Sigmoid colon (tissue), 7 donors: ENCODE measurements around the gene SLCO3A1. TPM values are rescaled to one million over a fixed set of nuclear protein-coding genes. Genes with fewer than 3 reads are reported as not detected.
"Not testable (repeated sequence)": the region's sequence is repeated elsewhere in the genome, so short reads cannot be mapped to it uniquely, and the experiment has no call there.

Experiments used
- DNase-seq: peaks from one replicate; pipeline ENCODE4 v3.0.0-alpha.2; 2019
- H3K27ac ChIP-seq, 4 donors: fragments of 200-600 bp; sonication (generic); one replicate each; pipeline ENCODE4 v1.5.1; 2016 to 2019; ENCODE audit warnings: mild to moderate bottlenecking in 1 of 4
- H3K27me3 ChIP-seq, 3 donors: fragments of 200-600 bp; sonication (generic); one replicate each; pipeline ENCODE4 v1.5.1; 2019; ENCODE audit warnings: mild to moderate bottlenecking in 1 of 3
- H3K36me3 ChIP-seq, 4 donors: fragments of 200-600 bp; sonication (generic); one replicate each; pipeline ENCODE4 v1.5.1; 2016 to 2019
- H3K4me1 ChIP-seq, 4 donors: fragments of 200-600 bp; sonication (generic); one replicate each; pipeline ENCODE4 v1.5.1; 2017 to 2019
- H3K4me3 ChIP-seq, 4 donors: fragments of 200-600 bp; sonication (generic); one replicate each; pipeline ENCODE4 v1.5.1; 2017 to 2019; ENCODE audit warnings: mild to moderate bottlenecking in 2 of 4, moderate library complexity in 1 of 4
- H3K9me3 ChIP-seq, 4 donors: fragments of 200-600 bp in 3 of 4; sonication (generic) in 3 of 4; one replicate each; pipeline versions ENCODE4 v1.5.1 to v1.6.1; 2013 to 2019
- CTCF ChIP-seq, 4 experiments: fragments of 450-650 bp in 3 of 4; fragments of 200-600 bp in 1 of 4; IDR thresholded peaks; one replicate each; pipeline ENCODE4 v1.5.1; 2016 to 2019; ENCODE audit warnings: antibody characterized with exemption in 4 of 4, mild to moderate bottlenecking in 3 of 4, moderate library complexity in 2 of 4
- EP300 ChIP-seq, 4 donors: sonication (generic); formaldehyde crosslinking; IDR thresholded peaks; one replicate each; pipeline ENCODE4 v1.6.1; 2017; ENCODE audit warnings: antibody characterized with exemption in 4 of 4
- POLR2A ChIP-seq, 2 donors: fragments of 450-650 bp; IDR thresholded peaks; one replicate each; pipeline ENCODE4 v1.6.1; 2016; ENCODE audit warnings: antibody characterized with exemption in 2 of 2, mild to moderate bottlenecking in 2 of 2, moderate library complexity in 2 of 2
- POLR2AphosphoS5 ChIP-seq, 4 donors: sonication (generic); formaldehyde crosslinking; IDR thresholded peaks; one replicate each; pipeline ENCODE4 v1.6.1; 2017; ENCODE audit warnings: antibody characterized with exemption in 4 of 4
- whole genome bisulfite sequencing, 2 donors: extraction: QIAGEN DNeasy Blood & Tissue Kit; methylation state at CpG; one replicate each; pipeline ENCODE4 v1.1.7; 2013; 5-methylcytosine and 5-hydroxymethylcytosine counted together
- intact Hi-C: fragments of 100-400 bp; cut with DNase I; formaldehyde crosslinking; loops from one replicate; pipeline ENCODE4 v1.15.1; 2023
- polyA plus RNA-seq, 3 donors: library from polyadenylated mRNA; stranded (reverse); fragments of 200-250 nt; gene quantifications; one replicate each; pipeline ENCODE4 v1.2.3, GENCODE V29; 2013
- total RNA-seq, 4 donors: library from RNA; depleted of rRNA; stranded (reverse); fragments of >200 nt; gene quantifications; one replicate each; pipeline ENCODE4 v1.1.0, GENCODE V29; 2016
- donor health status: healthy with polysubstance abuse.
- donor health status: Bipolar disorder and iron deficiency.
- donor health status: healthy.

SLCO3A1 gene
- total and polyA plus RNA-seq, 7 donors = 1.4 to 10.5 (median 4.6) TPM

DNA sequence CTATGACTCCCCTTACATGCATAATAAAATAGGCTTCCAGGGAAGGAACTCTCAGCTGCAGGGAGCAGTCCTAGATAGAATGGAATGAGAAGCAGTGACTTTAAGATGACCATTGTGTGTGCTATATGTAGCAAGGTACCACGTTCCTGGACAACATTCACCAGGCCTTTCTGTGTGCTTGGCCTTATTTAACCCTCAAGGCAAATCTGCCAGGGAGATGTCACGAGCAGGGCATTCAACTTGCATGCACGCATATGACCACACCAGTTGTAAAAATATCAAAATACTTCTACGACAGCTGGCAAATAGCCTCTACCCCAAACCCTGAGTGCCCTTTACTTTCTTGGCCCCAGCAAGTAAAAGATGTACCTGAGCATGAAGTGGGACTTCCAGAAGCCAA is 342.8 kb downstream of the SLCO3A1 start:
- no peak for DNase-seq
- WGBS, 2 donors = 80 to 89% methylated on average over 4 of the region's 4 CpGs
- TF ChIP-seq CTCF (IDR thresholded peaks at IDR 0.05) = no peak
- no peak for TF ChIP-seq POLR2AphosphoS5 (IDR thresholded peaks at IDR 0.05)
- TF ChIP-seq EP300 (IDR thresholded peaks at IDR 0.05) = no peak
- no peak for TF ChIP-seq POLR2A (IDR thresholded peaks at IDR 0.05)

DNA sequence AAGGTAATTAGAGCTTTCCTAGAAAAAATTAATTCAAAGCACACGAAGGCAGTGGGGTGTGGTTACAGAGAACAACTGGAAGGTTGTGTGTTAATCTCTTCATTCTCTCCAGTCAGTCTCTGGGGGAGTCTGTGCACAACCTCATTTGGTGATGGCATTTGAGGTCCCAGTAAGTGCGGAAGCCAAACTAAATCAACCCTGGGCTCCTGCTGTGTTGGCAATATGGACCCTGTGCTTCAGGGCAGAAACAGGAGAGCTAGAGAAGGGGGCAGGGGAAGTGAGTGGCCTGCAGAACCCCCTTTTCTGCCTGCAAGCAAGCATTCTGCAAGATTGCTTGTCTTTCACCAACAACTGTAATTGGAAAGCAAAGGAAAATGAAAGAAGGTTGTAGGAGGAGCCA is 344.2 kb downstream of the SLCO3A1 start:
- H3K9me3 ChIP-seq = no peaks in the 10 kb centered on the region
- WGBS, 2 donors = 53 to 69% methylated on average over 2 of the region's 2 CpGs
- TF ChIP-seq CTCF (IDR thresholded peaks at IDR 0.05) = no peak
- no peak for TF ChIP-seq EP300 (IDR thresholded peaks at IDR 0.05)
- TF ChIP-seq POLR2AphosphoS5 (IDR thresholded peaks at IDR 0.05) = no peak
- no peak for TF ChIP-seq POLR2A (IDR thresholded peaks at IDR 0.05)
- H3K27ac ChIP-seq = no peak overlapping the region
- intact Hi-C loops = no loop called here
- H3K36me3 ChIP-seq = no peaks in the 10 kb centered on the region
- no peaks in the 10 kb centered on the region for H3K27me3 ChIP-seq
- H3K4me3 ChIP-seq = no peak overlapping the region
- no peaks in the 10 kb centered on the region for H3K4me1 ChIP-seq
- no peak for DNase-seq

More for the DNA sequence above, 342.8 kb downstream of the SLCO3A1 start:
- no peaks in the 10 kb centered on the region for H3K4me1 ChIP-seq
- no peaks in the 10 kb centered on the region for H3K9me3 ChIP-seq
- intact Hi-C loops = no loop called here
- no peaks in the 10 kb centered on the region for H3K27me3 ChIP-seq
- H3K36me3 ChIP-seq = no peaks in the 10 kb centered on the region
- no peak overlapping the region for H3K4me3 ChIP-seq
- H3K27ac ChIP-seq = no peak overlapping the region

- no peak for DNase-seq
- 77 to 78% methylated on average over 2 of the region's 2 CpGs for WGBS, 2 donors
- Histone ChIP-seq H3K4me3 (no peak overlapping the region), H3K27me3 (no peaks in the 10 kb centered on the region), H3K4me1 (no peaks in the 10 kb centered on the region), H3K36me3 (no peaks in the 10 kb centered on the region), H3K9me3 (no peaks in the 10 kb centered on the region), H3K27ac (no peak overlapping the region)
- intact Hi-C loops = no loop called here
- TF ChIP-seq EP300 (IDR thresholded peaks at IDR 0.05) = no peak
- TF ChIP-seq POLR2A (IDR thresholded peaks at IDR 0.05) = no peak
- TF ChIP-seq POLR2AphosphoS5 (IDR thresholded peaks at IDR 0.05) = no peak
- TF ChIP-seq CTCF (IDR thresholded peaks at IDR 0.05) = no peak
Observed at GRCh38 chr15:92200891-92201290, 347.4 kb downstream of the SLCO3A1 start.

GRCh38 chr15:92205255-92205739 is 351.8 kb downstream of the SLCO3A1 start:
- H3K9me3 ChIP-seq = no peaks in the 10 kb centered on the region
- H3K36me3 ChIP-seq = no peaks in the 10 kb centered on the region
- H3K4me3 ChIP-seq = no peak overlapping the region
- DNase-seq = no peak
- no peaks in the 10 kb centered on the region for H3K4me1 ChIP-seq
- 69 to 80% methylated on average over 2 of the region's 2 CpGs for WGBS, 2 donors
- no peak overlapping the region for H3K27ac ChIP-seq
- H3K27me3 ChIP-seq = no peaks in the 10 kb centered on the region
- intact Hi-C loops = no loop called here
- no peak for TF ChIP-seq POLR2A (IDR thresholded peaks at IDR 0.05)
- no peak for TF ChIP-seq POLR2AphosphoS5 (IDR thresholded peaks at IDR 0.05)
- no peak for TF ChIP-seq EP300 (IDR thresholded peaks at IDR 0.05)
- no peak for TF ChIP-seq CTCF (IDR thresholded peaks at IDR 0.05)

- intact Hi-C loops = not testable (repeated sequence)
Observed at GRCh38 chr15:92207601-92208000, 354.1 kb downstream of the SLCO3A1 start.

More at GRCh38 chr15:92207601-92208000, 354.1 kb downstream of the SLCO3A1 start:
- not testable (repeated sequence) for H3K4me3 ChIP-seq, DNase-seq, H3K36me3 ChIP-seq, H3K4me1 ChIP-seq, H3K27me3 ChIP-seq, H3K9me3 ChIP-seq, H3K27ac ChIP-seq
- 77 to 93% methylated on average over 6 of the region's 6 CpGs for WGBS, 2 donors
